Peyer's patch (tissue), 4 donors: ENCODE results near the gene ACSS1.

Experiments
- CTCF ChIP-seq, 6 experiments: fragments of 450-650 bp in 4 of 6; fragments of 200-600 bp in 2 of 6; sonication (generic) in 1 of 6; IDR thresholded peaks; one replicate each; pipeline ENCODE4 v1.5.1; 2017 to 2019; ENCODE audit warnings: antibody characterized with exemption in 6 of 6, mild to moderate bottlenecking in 3 of 6, moderate library complexity in 1 of 6
- POLR2A ChIP-seq, 2 donors: fragments of 450-650 bp; IDR thresholded peaks; one replicate each; pipeline ENCODE4 v1.5.1; 2017; ENCODE audit warnings: antibody characterized with exemption in 2 of 2, mild to moderate bottlenecking in 2 of 2, moderate library complexity in 2 of 2

- TF ChIP-seq CTCF (IDR thresholded peaks at IDR 0.05) (no peak), POLR2A (IDR thresholded peaks at IDR 0.05) (no peak)
Measured at GRCh38 chr20:25016471-25016870, 41.5 kb downstream of the ACSS1 start.
